PFSK-1 (cell line): ENCODE results near the gene AUTS2.
A peak's percentile ranks its signal among the peaks of the same experiment; 100 is the strongest.

Experiments used
- FOXP2 ChIP-seq: optimal IDR thresholded peaks from 2 replicates; pipeline ENCODE3; 2011; ENCODE audit warnings: borderline replicate concordance, control low read depth, inconsistent platforms; ENCODE audit not compliant: insufficient read depth; ENCODE audit errors: extremely low read length, extremely low read depth
- POLR2AphosphoS5 ChIP-seq: IDR thresholded peaks from 2 replicates; pipeline ENCODE4 v1.6.1; 2012; ENCODE audit warnings: low read depth, mild to moderate bottlenecking, control low read depth, low read length, moderate library complexity
- SIN3A ChIP-seq: IDR thresholded peaks from 2 replicates; pipeline ENCODE4 v1.6.1; 2012; ENCODE audit warnings: mild to moderate bottlenecking, low read length, moderate library complexity, borderline replicate concordance; ENCODE audit not compliant: insufficient read depth
- TAF1 ChIP-seq: IDR thresholded peaks from 2 replicates; pipeline ENCODE4 v1.6.1; 2012; ENCODE audit warnings: low read length, control low read depth, borderline replicate concordance; ENCODE audit not compliant: insufficient read depth
- TF ChIP-seq, protein P1 (sequence below), 2 experiments: IDR thresholded peaks; 2 replicates each; pipeline versions ENCODE4 v1.6.1 to v1.8.0; 2011 to 2012; ENCODE audit warnings: low read depth in 2 of 2, low read length in 2 of 2, control low read depth in 1 of 2, inconsistent platforms in 1 of 2, mild to moderate bottlenecking in 1 of 2, moderate library complexity in 1 of 2; ENCODE audit not compliant: insufficient read depth in 1 of 2

The AUTS2 gene

DNA sequence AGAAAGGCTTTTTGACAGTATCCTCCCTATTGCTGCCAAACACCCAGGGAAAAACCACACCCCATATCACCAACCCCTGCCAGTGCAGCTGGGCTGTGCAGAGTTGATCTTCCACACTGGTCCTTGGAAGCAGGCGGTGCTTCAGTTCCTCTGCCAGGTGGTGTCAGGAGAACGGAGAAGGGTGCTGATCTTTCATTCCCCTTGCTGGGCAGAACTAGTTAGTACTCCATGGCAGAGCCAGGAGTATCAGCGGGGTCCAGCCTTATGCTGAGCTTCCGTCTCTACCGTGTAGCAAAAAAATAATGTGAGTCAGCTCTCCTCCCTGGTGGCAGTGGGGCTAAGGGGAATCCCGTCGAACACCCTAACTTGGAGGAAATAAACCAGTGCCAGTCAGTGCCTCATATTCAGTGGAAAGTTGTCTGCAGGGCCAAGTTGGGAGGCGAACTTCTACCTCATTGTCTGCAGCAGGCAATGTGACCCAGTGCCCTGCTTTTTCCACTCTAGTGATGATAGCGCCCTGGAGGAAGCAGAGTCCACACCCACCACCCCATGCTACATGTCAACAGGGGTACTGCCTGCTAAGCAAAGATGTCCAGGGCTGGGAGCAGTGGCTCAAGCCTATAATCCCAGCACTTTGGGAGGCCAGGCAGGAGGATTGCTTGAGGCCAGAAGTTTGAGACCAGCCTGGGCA is 175.4 kb downstream of the AUTS2 start:
- TF ChIP-seq TAF1 = no peak
- no peak for TF ChIP-seq POLR2AphosphoS5
- no peak for TF ChIP-seq FOXP2
- TF ChIP-seq SIN3A = no peak
- TF ChIP-seq, protein P1, sequence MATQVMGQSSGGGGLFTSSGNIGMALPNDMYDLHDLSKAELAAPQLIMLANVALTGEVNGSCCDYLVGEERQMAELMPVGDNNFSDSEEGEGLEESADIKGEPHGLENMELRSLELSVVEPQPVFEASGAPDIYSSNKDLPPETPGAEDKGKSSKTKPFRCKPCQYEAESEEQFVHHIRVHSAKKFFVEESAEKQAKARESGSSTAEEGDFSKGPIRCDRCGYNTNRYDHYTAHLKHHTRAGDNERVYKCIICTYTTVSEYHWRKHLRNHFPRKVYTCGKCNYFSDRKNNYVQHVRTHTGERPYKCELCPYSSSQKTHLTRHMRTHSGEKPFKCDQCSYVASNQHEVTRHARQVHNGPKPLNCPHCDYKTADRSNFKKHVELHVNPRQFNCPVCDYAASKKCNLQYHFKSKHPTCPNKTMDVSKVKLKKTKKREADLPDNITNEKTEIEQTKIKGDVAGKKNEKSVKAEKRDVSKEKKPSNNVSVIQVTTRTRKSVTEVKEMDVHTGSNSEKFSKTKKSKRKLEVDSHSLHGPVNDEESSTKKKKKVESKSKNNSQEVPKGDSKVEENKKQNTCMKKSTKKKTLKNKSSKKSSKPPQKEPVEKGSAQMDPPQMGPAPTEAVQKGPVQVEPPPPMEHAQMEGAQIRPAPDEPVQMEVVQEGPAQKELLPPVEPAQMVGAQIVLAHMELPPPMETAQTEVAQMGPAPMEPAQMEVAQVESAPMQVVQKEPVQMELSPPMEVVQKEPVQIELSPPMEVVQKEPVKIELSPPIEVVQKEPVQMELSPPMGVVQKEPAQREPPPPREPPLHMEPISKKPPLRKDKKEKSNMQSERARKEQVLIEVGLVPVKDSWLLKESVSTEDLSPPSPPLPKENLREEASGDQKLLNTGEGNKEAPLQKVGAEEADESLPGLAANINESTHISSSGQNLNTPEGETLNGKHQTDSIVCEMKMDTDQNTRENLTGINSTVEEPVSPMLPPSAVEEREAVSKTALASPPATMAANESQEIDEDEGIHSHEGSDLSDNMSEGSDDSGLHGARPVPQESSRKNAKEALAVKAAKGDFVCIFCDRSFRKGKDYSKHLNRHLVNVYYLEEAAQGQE (IDR thresholded peaks at IDR 0.05; ENCODE audit: insufficient read depth in 1 of 2, low read depth in 2 of 2, low read length in 2 of 2) = no peak

DNA sequence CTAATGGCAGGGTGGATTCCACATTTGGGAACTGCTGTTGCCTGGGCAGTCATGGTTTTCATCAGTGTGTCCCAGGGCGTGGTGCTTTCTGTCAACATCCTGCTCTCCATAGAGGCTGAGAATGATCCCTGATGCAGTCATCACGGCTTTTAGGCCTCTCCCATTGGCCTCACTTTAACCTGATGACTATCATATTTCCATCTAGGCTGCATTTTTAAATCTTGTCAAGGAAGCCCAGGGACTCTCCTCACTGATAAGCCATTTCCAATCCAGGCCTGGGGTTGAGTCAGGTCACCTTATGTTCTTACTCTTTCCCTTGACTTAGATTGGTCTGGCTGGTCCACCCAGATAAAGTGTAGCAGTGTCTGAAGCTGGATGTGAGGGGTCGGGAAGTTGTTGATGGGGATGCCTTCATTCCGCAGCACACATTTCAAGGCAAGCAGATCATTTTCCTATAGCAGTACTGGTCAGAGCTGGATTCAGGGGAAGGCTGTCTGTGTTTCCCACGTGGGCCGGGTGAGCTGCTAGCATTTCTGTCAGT is 177.0 kb downstream of the AUTS2 start:
- TF ChIP-seq, protein P1 (IDR thresholded peaks at IDR 0.05; ENCODE audit: insufficient read depth in 1 of 2, low read depth in 2 of 2, low read length in 2 of 2) = no peak
- peak; percentile 81 for TF ChIP-seq FOXP2

- TF ChIP-seq TAF1 (no peak), SIN3A (no peak), FOXP2 (no peak), POLR2AphosphoS5 (no peak)
- TF ChIP-seq, protein P1 (IDR thresholded peaks at IDR 0.05; ENCODE audit: insufficient read depth in 1 of 2, low read depth in 2 of 2, low read length in 2 of 2) = no peak
These were observed 178.3 kb downstream of the AUTS2 start for GRCh38 chr7:69776611-69777010.

GRCh38 chr7:69778138-69778537 is 179.9 kb downstream of the AUTS2 start:
- TF ChIP-seq, protein P1 (IDR thresholded peaks at IDR 0.05; ENCODE audit: insufficient read depth in 1 of 2, low read depth in 2 of 2, low read length in 2 of 2) = no peak
- TF ChIP-seq POLR2AphosphoS5 (no peak), SIN3A (no peak), FOXP2 (no peak), TAF1 (no peak)
